Endothelial cell (in vitro differentiated cells): ENCODE results near the gene ABCA3. TPM values are rescaled to one million over a fixed set of nuclear protein-coding genes. Genes with fewer than 3 reads are reported as not detected.
A peak's percentile ranks its signal among the peaks of the same experiment; 100 is the strongest.

Source experiments
- DNase-seq: peaks from one replicate; pipeline ENCODE4 v3.0.0; 2021; ENCODE audit warnings: low spot score
- H3K27ac Mint-ChIP-seq: one replicate; pipeline ENCODE4 v1.8.0; 2021; ENCODE audit warnings: mixed read lengths, inconsistent platforms; ENCODE audit not compliant: unreplicated experiment
- H3K27me3 Mint-ChIP-seq: one replicate; pipeline ENCODE4 v1.8.0; 2021; ENCODE audit warnings: mild to moderate bottlenecking, moderate library complexity, mixed read lengths, inconsistent platforms; ENCODE audit not compliant: unreplicated experiment
- H3K36me3 Mint-ChIP-seq: one replicate; pipeline ENCODE4 v1.8.0; 2021; ENCODE audit warnings: mild to moderate bottlenecking, low read depth, mixed read lengths, inconsistent platforms; ENCODE audit not compliant: unreplicated experiment
- H3K4me1 Mint-ChIP-seq: one replicate; pipeline ENCODE4 v1.8.0; 2021; ENCODE audit warnings: mild to moderate bottlenecking, mixed read lengths, inconsistent platforms; ENCODE audit not compliant: unreplicated experiment
- H3K4me3 Mint-ChIP-seq: one replicate; pipeline ENCODE4 v1.8.0; 2021; ENCODE audit warnings: mild to moderate bottlenecking, mixed read lengths, inconsistent platforms; ENCODE audit not compliant: unreplicated experiment
- H3K9me3 Mint-ChIP-seq: one replicate; pipeline ENCODE4 v1.8.0; 2021; ENCODE audit warnings: mixed read lengths, inconsistent platforms; ENCODE audit not compliant: unreplicated experiment
- total RNA-seq: library from RNA; stranded (reverse); fragmentation: NEBNext Ultra II Directional; extraction: Animal tissue kit (Norgen Biotek cat#: 25700); gene quantifications from one replicate; pipeline ENCODE4 v1.2.1, GENCODE V29; 2021; ENCODE audit not compliant: unreplicated experiment
- TF ChIP-seq, protein P1 (sequence below): fragments of 200-600 bp; sonication (generic); IDR thresholded peaks from one replicate; pipeline ENCODE4 v1.5.0; 2021; ENCODE audit warnings: antibody characterized with exemption; ENCODE audit not compliant: unreplicated experiment

Gene ABCA3
- total RNA-seq, 1 donor from 2014 or later = 10.4 TPM

DNA sequence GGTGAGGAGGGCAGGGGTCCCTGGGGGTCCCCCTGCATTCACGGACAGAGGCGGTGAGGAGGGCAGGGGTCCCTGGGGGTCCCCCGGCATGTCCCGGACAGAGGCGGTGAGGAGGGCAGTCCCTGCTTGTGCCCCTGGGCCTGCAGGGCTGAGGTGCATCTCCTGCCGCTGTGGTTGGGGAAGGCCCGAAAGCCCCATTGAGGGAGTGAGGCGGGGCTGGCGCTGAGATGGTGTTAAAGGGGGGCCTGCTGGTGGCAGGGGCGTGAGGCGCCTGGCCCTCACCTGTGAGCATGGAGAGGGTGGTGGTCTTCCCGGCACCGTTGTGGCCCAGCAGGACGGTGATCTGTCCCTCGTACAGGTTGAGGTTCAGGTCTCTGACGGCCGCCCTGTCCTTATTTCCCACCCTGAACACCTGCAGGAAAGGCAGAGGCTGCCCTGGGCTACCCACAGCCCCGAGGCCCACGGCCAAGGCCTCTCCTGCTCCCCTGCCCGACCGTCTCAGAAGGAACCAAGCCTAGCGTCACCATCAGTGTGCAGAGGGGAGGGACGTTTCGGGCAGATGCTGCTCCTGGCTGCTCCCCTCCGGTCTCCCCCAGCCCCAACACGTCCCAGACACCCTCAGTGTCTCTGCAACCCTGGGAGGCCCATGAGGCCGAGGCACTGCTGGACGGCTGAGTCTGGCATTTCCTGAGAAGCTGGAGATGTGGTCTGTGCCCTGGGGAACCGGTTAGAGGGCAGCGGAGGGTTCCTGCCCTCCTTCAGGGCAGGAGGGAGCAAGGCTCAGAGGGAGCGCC lies 41.2 kb downstream of the ABCA3 start:
- H3K27me3 Mint-ChIP-seq = peaks cover 2% of the 10 kb centered on the region
- DNase-seq = no peak
- TF ChIP-seq, protein P1, sequence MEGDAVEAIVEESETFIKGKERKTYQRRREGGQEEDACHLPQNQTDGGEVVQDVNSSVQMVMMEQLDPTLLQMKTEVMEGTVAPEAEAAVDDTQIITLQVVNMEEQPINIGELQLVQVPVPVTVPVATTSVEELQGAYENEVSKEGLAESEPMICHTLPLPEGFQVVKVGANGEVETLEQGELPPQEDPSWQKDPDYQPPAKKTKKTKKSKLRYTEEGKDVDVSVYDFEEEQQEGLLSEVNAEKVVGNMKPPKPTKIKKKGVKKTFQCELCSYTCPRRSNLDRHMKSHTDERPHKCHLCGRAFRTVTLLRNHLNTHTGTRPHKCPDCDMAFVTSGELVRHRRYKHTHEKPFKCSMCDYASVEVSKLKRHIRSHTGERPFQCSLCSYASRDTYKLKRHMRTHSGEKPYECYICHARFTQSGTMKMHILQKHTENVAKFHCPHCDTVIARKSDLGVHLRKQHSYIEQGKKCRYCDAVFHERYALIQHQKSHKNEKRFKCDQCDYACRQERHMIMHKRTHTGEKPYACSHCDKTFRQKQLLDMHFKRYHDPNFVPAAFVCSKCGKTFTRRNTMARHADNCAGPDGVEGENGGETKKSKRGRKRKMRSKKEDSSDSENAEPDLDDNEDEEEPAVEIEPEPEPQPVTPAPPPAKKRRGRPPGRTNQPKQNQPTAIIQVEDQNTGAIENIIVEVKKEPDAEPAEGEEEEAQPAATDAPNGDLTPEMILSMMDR = no peak
- no peaks in the 10 kb centered on the region for H3K36me3 Mint-ChIP-seq
- no peak overlapping the region for H3K27ac Mint-ChIP-seq
- H3K9me3 Mint-ChIP-seq = no peaks in the 10 kb centered on the region
- no peak overlapping the region for H3K4me3 Mint-ChIP-seq
- H3K4me1 Mint-ChIP-seq = no peaks in the 10 kb centered on the region

DNA sequence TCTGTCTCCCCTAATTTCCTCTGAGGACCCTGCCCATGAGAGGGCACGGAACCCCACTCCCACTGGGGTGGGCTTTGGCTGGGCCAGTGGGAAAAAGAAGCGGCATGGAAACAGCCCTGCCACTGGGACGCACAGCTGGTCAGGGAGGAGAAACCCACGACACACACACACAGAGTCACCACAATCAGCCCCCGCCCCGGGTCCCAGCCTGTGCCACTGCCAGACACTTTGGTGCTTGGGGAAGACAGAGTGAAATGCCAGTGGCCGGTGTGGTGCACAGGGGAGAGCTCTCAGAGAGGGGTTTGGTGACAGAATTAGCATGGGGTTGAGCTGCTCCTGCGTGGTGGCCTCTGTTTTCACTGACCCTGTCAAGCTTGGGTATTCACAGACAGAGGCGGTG lies 41.9 kb downstream of the ABCA3 start:
- TF ChIP-seq, protein P1 = no peak
- no peak overlapping the region for H3K4me3 Mint-ChIP-seq
- no peaks in the 10 kb centered on the region for H3K36me3 Mint-ChIP-seq
- no peak overlapping the region for H3K27ac Mint-ChIP-seq
- peaks cover 2% of the 10 kb centered on the region for H3K27me3 Mint-ChIP-seq
- no peaks in the 10 kb centered on the region for H3K9me3 Mint-ChIP-seq
- no peaks in the 10 kb centered on the region for H3K4me1 Mint-ChIP-seq
- DNase-seq = no peak

DNA sequence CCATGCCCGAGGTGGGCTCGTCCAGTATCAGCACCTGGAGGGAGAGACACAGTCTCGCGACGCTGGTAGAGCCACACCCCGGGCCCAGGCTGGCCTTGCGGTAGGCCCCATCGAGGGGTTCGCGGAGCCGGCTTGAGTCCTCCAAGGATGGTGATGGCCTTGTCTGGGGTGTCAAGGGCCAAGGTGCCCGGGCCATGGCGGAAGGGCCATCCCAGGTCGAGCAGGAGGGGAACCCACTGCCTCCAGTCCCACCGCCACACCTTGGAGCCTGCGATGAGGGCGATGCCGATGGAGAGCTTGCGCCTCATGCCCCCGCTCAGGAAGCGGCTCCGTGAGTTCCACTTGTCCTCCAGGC lies 43.0 kb downstream of the ABCA3 start:
- no peaks in the 10 kb centered on the region for H3K36me3 Mint-ChIP-seq
- no peak overlapping the region for H3K4me3 Mint-ChIP-seq
- no peaks in the 10 kb centered on the region for H3K27me3 Mint-ChIP-seq
- H3K4me1 Mint-ChIP-seq = no peaks in the 10 kb centered on the region
- TF ChIP-seq, protein P1 = no peak
- no peak for DNase-seq
- H3K27ac Mint-ChIP-seq = no peak overlapping the region
- H3K9me3 Mint-ChIP-seq = no peaks in the 10 kb centered on the region

DNA sequence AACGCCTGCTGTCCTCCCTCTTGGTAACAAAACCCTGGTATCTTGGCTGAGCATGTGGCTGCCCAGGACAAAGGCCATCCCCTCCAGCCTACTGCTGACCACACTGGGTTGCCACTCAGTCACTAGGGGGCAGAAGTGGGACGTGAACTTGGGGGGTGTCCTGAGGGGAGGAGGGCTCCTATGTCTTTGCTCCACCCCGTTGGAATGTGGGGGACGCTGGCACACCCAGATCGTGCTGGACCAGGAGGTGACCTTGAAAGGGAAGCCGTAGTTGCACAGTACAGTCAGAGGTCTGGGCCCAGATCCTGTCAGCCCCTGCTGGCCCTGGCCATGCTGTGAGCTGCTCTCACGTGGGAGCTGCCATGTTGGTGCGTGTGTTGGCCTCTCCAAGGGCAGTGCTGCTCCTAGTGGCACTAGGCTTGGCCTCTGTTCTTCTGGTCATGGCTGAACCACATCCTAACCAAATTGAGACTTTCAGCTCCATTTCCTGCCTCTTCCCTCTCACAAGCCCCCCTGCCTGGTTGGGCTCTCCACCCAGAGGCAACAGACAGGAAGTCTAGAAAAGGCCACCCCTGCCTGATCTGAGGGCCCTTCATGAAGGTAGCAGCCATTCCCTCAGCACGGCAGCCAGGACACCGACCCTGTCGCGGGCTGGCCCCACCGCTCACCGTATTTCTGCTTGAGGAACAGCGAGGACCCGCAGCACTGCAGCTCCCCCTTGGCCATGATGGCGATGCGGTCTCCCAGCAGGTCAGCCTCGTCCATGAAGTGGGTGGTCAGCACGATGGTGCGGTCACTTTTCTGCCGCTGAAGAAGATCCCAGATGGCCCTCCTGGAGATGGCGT lies 43.6 kb downstream of the ABCA3 start:
- no peak overlapping the region for H3K27ac Mint-ChIP-seq
- TF ChIP-seq, protein P1 = no peak
- no peaks in the 10 kb centered on the region for H3K27me3 Mint-ChIP-seq

More for the DNA sequence above, 43.6 kb downstream of the ABCA3 start:
- H3K36me3 Mint-ChIP-seq = no peaks in the 10 kb centered on the region
- H3K4me1 Mint-ChIP-seq = no peaks in the 10 kb centered on the region
- H3K9me3 Mint-ChIP-seq = no peaks in the 10 kb centered on the region
- DNase-seq = no peak
- peak overlapping the region; percentile 25 for H3K4me3 Mint-ChIP-seq
